Measurements from ENCODE around the gene DQX1. TPM values are rescaled to one million over a fixed set of nuclear protein-coding genes. Genes with fewer than 3 reads are reported as not detected.

DQX1 gene
- total RNA-seq, 4 donors from 2014 or later = 2.7 to 12.8 (median 6.4) TPM

- Histone ChIP-seq H3K36me3 (no peaks in the 10 kb centered on the region), H3K4me3 (peak overlapping the region; percentile 45), H3K9me3 (no peaks in the 10 kb centered on the region), H3K4me1 (peaks cover 37% of the 10 kb centered on the region), H3K27ac (no peak overlapping the region), H3K27me3 (peaks cover 100% of the 10 kb centered on the region)
- DNase-seq (ENCODE audit: low spot score in 2 of 2) = no peak
- no peak for TF ChIP-seq EP300 (IDR thresholded peaks at IDR 0.05)
- TF ChIP-seq POLR2A (IDR thresholded peaks at IDR 0.05) = no peak
- no peak for TF ChIP-seq CTCF (IDR thresholded peaks at IDR 0.05)
- no peak for TF ChIP-seq POLR2AphosphoS5 (IDR thresholded peaks at IDR 0.05)
- WGBS = 16% methylated on average over 17 of the region's 60 CpGs
These were observed 10.6 kb downstream of the DQX1 start for GRCh38 chr2:74515271-74515980.

- H3K4me1 ChIP-seq = peaks cover 37% of the 10 kb centered on the region
- no peaks in the 10 kb centered on the region for H3K9me3 ChIP-seq
- peaks cover 100% of the 10 kb centered on the region for H3K27me3 ChIP-seq
- no peak for TF ChIP-seq CTCF (IDR thresholded peaks at IDR 0.05)
- no peak for TF ChIP-seq POLR2AphosphoS5 (IDR thresholded peaks at IDR 0.05)
- TF ChIP-seq EP300 (IDR thresholded peaks at IDR 0.05) = no peak
- TF ChIP-seq POLR2A (IDR thresholded peaks at IDR 0.05) = no peak
- DNase-seq (ENCODE audit: low spot score in 2 of 2) = no peak
- peak within 1 kb of the TSS; percentile 27 for H3K4me3 ChIP-seq
- H3K27ac ChIP-seq = no peak within 1 kb of the TSS
- WGBS = 0% methylated on average over 17 of the region's 82 CpGs
- H3K36me3 ChIP-seq = no peaks in the 10 kb centered on the region
These were observed 11.4 kb downstream of the DQX1 start, which contains the start of gene TLX2 for GRCh38 chr2:74514368-74515270. TLX2 (plus strand) TSS chr2:74514450; CDS start chr2:74514807, 357 bp downstream.

GRCh38 chr2:74513605-74514367 is 12.2 kb downstream of the DQX1 start:
- peaks cover 97% of the 10 kb centered on the region for H3K27me3 ChIP-seq
- H3K4me3 ChIP-seq = peak overlapping the region; percentile 27

GRCh38 chr2:74512744-74513604 is 13.1 kb downstream of the DQX1 start:
- H3K27me3 ChIP-seq = peaks cover 88% of the 10 kb centered on the region

More at GRCh38 chr2:74513605-74514367, 12.2 kb downstream of the DQX1 start:
- Histone ChIP-seq H3K4me1 (peaks cover 37% of the 10 kb centered on the region), H3K36me3 (no peaks in the 10 kb centered on the region), H3K9me3 (no peaks in the 10 kb centered on the region), H3K27ac (no peak overlapping the region)
- 11% methylated on average over 20 of the region's 52 CpGs for WGBS
- DNase-seq (ENCODE audit: low spot score in 2 of 2) = no peak
- TF ChIP-seq EP300 (IDR thresholded peaks at IDR 0.05) = no peak
- TF ChIP-seq POLR2AphosphoS5 (IDR thresholded peaks at IDR 0.05) = peak in 1 of 3 donors; percentile 83

More at GRCh38 chr2:74512744-74513604, 13.1 kb downstream of the DQX1 start:
- Histone ChIP-seq H3K9me3 (no peaks in the 10 kb centered on the region), H3K4me1 (peaks cover 43% of the 10 kb centered on the region), H3K27ac (no peak overlapping the region), H3K36me3 (no peaks in the 10 kb centered on the region), H3K4me3 (no peak overlapping the region)
- DNase-seq (ENCODE audit: low spot score in 2 of 2) = no peak
- 19% methylated on average over 13 of the region's 36 CpGs for WGBS
- TF ChIP-seq POLR2AphosphoS5 (IDR thresholded peaks at IDR 0.05) (no peak), EP300 (IDR thresholded peaks at IDR 0.05) (no peak), CTCF (IDR thresholded peaks at IDR 0.05) (no peak), POLR2A (IDR thresholded peaks at IDR 0.05) (no peak)

Measured in suprapubic skin (tissue), 4 donors.